GM12878 (cell line): ENCODE results near the gene CDH4. TPM values are rescaled to one million over a fixed set of nuclear protein-coding genes. Genes with fewer than 3 reads are reported as not detected.

ENCODE experiments used
- ATAC-seq: fragments of 200-7000 bp; cut with Tn5 transposase; 3 replicates; pipeline ENCODE4 v1.9.1; 2020; ENCODE audit warnings: mild to moderate bottlenecking, moderate library complexity
- BruUV-seq: library from RNA; stranded (reverse); fragments of 400-500 nt; replicated peaks from 2 replicates; lab custom pipeline; 2021; lab: Mats Ljungman, UMichigan
- CTCF ChIA-PET: fragments of 300-600 bp; sonication (Branson Sonifier 250); formaldehyde crosslinking; extraction: SDS; loops from one replicate; lab custom pipeline; 2021; ENCODE audit warnings: inconsistent platforms; lab: Yijun Ruan, JAX
- POLR2A ChIA-PET: fragments of 350-600 bp; formaldehyde crosslinking; extraction: SDS; loops from one replicate; lab custom pipeline; 2021; ENCODE audit warnings: inconsistent platforms; lab: Charles Lee
- RAD21 ChIA-PET: fragments of 300-600 bp; sonication (Branson Sonifier 250); formaldehyde crosslinking; loops from one replicate; lab custom pipeline; 2023; ENCODE audit warnings: antibody characterized with exemption; ENCODE audit not compliant: unreplicated experiment; lab: Charles Lee
- SMC1A ChIA-PET: fragments of 300-600 bp; sonication (Branson Sonifier 250); formaldehyde crosslinking; loops from one replicate; lab custom pipeline; 2023; ENCODE audit not compliant: unreplicated experiment, uncharacterized antibody; lab: Charles Lee
- DNase-seq: peaks from one replicate; pipeline ENCODE4 v3.0.0-alpha.2; 2011; ENCODE audit warnings: low read depth, low spot score
- FAIRE-seq: peaks from 3 replicates; lab custom pipeline; 2011; peaks lifted over from hg19 to GRCh38; lab: Jason Lieb, UNC
- H2AFZ ChIP-seq: 2 replicates; pipeline ENCODE4 v1.6.0; 2011; ENCODE audit warnings: low read depth, low read length, control low read depth; ENCODE audit not compliant: control insufficient read depth
- H3K27ac ChIP-seq: 2 replicates; pipeline ENCODE4 v1.5.1; 2011; ENCODE audit warnings: control low read depth; ENCODE audit not compliant: control insufficient read depth, insufficient read depth
- H3K27me3 ChIP-seq, 2 experiments: replicated peaks in 1 of 2; 2 replicates each; pipeline versions ENCODE4 v1.6.0 to v1.6.1; 2011; ENCODE audit warnings: low read length in 1 of 2; ENCODE audit not compliant: control insufficient read depth in 2 of 2, insufficient read depth in 2 of 2
- H3K36me3 ChIP-seq, 2 experiments: 2 replicates each; pipeline ENCODE4 v1.5.1; 2011; ENCODE audit warnings: low read length in 1 of 2; ENCODE audit not compliant: control insufficient read depth in 2 of 2, insufficient read depth in 2 of 2
- H3K4me1 ChIP-seq: 2 replicates; pipeline ENCODE4 v1.6.1; 2011; ENCODE audit warnings: mild to moderate bottlenecking, low read length, moderate library complexity, mixed read lengths; ENCODE audit not compliant: control insufficient read depth, insufficient read depth
- H3K4me2 ChIP-seq: 2 replicates; pipeline ENCODE4 v1.6.0; 2011; ENCODE audit warnings: control low read depth; ENCODE audit not compliant: control insufficient read depth, insufficient read depth
- H3K4me3 ChIP-seq: fragments of 200-600 bp; sonication (generic); 2 replicates; pipeline ENCODE4 v1.5.1; 2016
- H3K79me2 ChIP-seq: 2 replicates; pipeline ENCODE4 v1.6.0; 2011; ENCODE audit warnings: low read length; ENCODE audit not compliant: control insufficient read depth, insufficient read depth
- H3K9ac ChIP-seq: 2 replicates; pipeline ENCODE4 v1.8.0; 2011; ENCODE audit warnings: low read length, control low read depth, mixed read lengths; ENCODE audit not compliant: control insufficient read depth, insufficient read depth
- H3K9me3 ChIP-seq: replicated peaks from 3 replicates; pipeline ENCODE4 v1.5.1; 2011; ENCODE audit warnings: mild to moderate bottlenecking, low read length; ENCODE audit not compliant: control insufficient read depth, insufficient read depth
- H4K20me1 ChIP-seq: 2 replicates; pipeline ENCODE4 v1.6.0; 2011; ENCODE audit not compliant: control insufficient read depth, insufficient read depth
- DPF2 ChIP-seq: fragments of 450-650 bp; IDR thresholded peaks from 2 replicates; pipeline ENCODE4 v1.6.1; 2017; ENCODE audit warnings: mild to moderate bottlenecking
- ETV6 ChIP-seq, 2 experiments: fragments of 450-650 bp in 1 of 2; IDR thresholded peaks in 1 of 2; conservative IDR thresholded peaks in 1 of 2; 2 replicates each; pipeline ENCODE4 v1.6.1; 2014; ENCODE audit warnings: antibody characterized with exemption in 1 of 2, borderline replicate concordance in 1 of 2, low read depth in 1 of 2, mild to moderate bottlenecking in 1 of 2, moderate library complexity in 1 of 2
- MYC ChIP-seq: IDR thresholded peaks from 2 replicates; pipeline ENCODE4 v1.6.1; 2011; ENCODE audit warnings: mild to moderate bottlenecking, low read length, moderate library complexity, inconsistent platforms; ENCODE audit not compliant: insufficient read depth, insufficient replicate concordance, insufficient read length, severe bottlenecking
- RAD21 ChIP-seq: IDR thresholded peaks from 2 replicates; pipeline ENCODE4 v1.6.1; 2011; ENCODE audit warnings: mild to moderate bottlenecking, low read depth, low read length, moderate library complexity; ENCODE audit not compliant: insufficient read depth
- SRF ChIP-seq, 2 experiments: IDR thresholded peaks; 2 replicates each; pipeline ENCODE4 v1.6.1; 2011; ENCODE audit warnings: low read depth in 2 of 2, low read length in 2 of 2, mild to moderate bottlenecking in 1 of 2, moderate library complexity in 1 of 2
- WGBS: methylation state at CpG from one replicate; pipeline ENCODE4 v1.1.6; 2016; ENCODE audit warnings: low lambda C conversion rate; ENCODE audit not compliant: insufficient replicate concordance, insufficient coverage; ENCODE audit errors: missing lambda C conversion rate; 5-methylcytosine and 5-hydroxymethylcytosine counted together
- in situ Hi-C: fragments of 300-500 bp; cut with MboI; formaldehyde crosslinking; loops from 9 replicates; pipeline ENCODE4 v1.14.3; 2018; ENCODE audit warnings: mixed read lengths
- intact Hi-C: fragments of 100-400 bp; cut with micrococcal nuclease; formaldehyde crosslinking; loops from one replicate; pipeline ENCODE4 v1.14.2; 2022; ENCODE audit not compliant: unreplicated experiment
- polyA plus RNA-seq, 11 experiments: library from polyadenylated mRNA; depleted of rRNA in 4 of 11; unstranded in 6 of 11; stranded (reverse) in 5 of 11; fragments of >200 nt; fragmentation: Nextera tagmentation in 4 of 11; fragmentation: Illumina TruSeq in 1 of 11; extraction: Ambion mirVana in 4 of 11; extraction: Trizol in 1 of 11; gene quantifications; 1 replicate in 1 of 11; 2 replicates in 10 of 11; pipeline versions ENCODE4 v1.2.1 to v1.2.3, GENCODE V29; 2011 to 2016; ENCODE audit warnings: inconsistent platforms in 2 of 11, missing spikeins in 2 of 11, low read depth in 1 of 11
- total RNA-seq, 4 experiments: library from RNA; depleted of rRNA in 3 of 4; stranded (reverse); fragments of >200 nt in 3 of 4; fragmentation: Illumina TruSeq in 1 of 4; extraction: Trizol in 1 of 4; gene quantifications; 2 replicates each; pipeline versions ENCODE4 v1.2.1 to v1.2.3, GENCODE V29; 2013 to 2021
- TF ChIP-seq, protein P1 (sequence below): fragments of 450-650 bp; formaldehyde crosslinking; IDR thresholded peaks from 2 replicates; pipeline ENCODE4 v1.4.0; 2020; ENCODE audit warnings: mild to moderate bottlenecking, moderate library complexity

Gene CDH4
- total and polyA plus RNA-seq, 10 of the 15 experiments (the other 5 are each of a cell fraction or from before 2014, with no cell fraction given) = not detected

DNA sequence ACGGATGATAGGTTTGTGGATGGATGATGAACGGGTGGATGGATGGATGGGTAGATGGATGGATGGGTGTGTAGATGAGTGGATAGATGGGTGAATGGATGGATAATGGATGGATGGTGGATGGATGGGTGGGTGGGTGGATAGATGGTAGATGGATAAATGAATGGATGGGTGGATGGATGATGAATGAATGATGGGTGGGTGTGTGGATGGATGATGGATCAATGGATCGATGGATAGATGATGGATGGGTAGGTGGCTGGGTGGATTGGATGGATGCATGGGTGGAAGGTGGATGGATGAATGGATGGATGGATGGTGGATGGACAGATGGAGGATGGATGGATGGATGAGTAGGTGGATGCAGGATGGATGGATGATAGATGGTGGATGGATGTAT is 419.5 kb downstream of the CDH4 start (continued):
- TF ChIP-seq MYC = no peak
- no peak for TF ChIP-seq SRF (IDR thresholded peaks at IDR 0.05; ENCODE audit: low read depth in 2 of 2, low read length in 2 of 2)

DNA sequence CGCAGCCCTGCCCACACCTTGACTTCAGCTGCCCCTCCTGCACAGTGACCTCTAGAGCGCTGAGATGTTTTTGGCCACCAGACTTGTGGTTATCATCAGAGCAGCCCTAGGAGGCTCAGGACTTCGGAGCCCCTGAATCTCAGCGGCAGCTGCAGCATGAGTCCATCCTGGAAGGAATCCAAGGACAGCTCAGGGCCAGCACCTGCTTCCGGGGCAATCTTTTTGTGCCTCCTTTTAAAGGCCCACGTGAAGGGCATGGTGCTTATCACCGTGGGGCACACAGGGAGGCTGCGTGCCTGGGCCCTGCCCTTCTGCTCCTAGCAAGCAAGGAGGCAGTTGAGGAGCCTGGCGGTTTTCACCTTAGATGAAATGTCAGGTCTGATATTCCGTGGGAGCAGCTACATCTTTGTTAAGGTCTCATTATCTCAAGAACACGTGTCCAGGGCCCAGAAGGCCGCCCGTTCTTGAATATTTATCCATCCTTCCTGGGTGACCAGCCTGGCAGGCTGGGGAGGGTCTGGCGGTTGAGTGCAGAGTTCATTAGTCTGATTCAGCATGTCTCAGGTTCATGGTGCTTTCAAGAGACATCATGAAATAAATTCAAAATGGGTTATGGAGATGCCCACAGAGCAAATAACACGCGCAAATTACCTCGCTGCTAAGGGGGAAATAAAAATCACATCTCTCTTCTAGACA is 421.2 kb downstream of the CDH4 start:
- CTCF ChIA-PET = no interaction called here
- no peaks in the 10 kb centered on the region for H3K79me2 ChIP-seq
- no peaks in the 10 kb centered on the region for H4K20me1 ChIP-seq
- RAD21 ChIA-PET = no interaction called here
- FAIRE-seq = no peak
- no peaks in the 10 kb centered on the region for H3K27me3 ChIP-seq
- H3K4me2 ChIP-seq = no peak overlapping the region
- no TSS peak for BruUV-seq
- H3K4me1 ChIP-seq = no peaks in the 10 kb centered on the region
- no peak for TF ChIP-seq DPF2
- TF ChIP-seq ETV6 (conservative IDR thresholded peaks at IDR 0.05 in 1 of 2, IDR thresholded peaks at IDR 0.05 in 1 of 2; ENCODE audit: borderline replicate concordance in 1 of 2, low read depth in 1 of 2) = no peak
- TF ChIP-seq, protein P1, sequence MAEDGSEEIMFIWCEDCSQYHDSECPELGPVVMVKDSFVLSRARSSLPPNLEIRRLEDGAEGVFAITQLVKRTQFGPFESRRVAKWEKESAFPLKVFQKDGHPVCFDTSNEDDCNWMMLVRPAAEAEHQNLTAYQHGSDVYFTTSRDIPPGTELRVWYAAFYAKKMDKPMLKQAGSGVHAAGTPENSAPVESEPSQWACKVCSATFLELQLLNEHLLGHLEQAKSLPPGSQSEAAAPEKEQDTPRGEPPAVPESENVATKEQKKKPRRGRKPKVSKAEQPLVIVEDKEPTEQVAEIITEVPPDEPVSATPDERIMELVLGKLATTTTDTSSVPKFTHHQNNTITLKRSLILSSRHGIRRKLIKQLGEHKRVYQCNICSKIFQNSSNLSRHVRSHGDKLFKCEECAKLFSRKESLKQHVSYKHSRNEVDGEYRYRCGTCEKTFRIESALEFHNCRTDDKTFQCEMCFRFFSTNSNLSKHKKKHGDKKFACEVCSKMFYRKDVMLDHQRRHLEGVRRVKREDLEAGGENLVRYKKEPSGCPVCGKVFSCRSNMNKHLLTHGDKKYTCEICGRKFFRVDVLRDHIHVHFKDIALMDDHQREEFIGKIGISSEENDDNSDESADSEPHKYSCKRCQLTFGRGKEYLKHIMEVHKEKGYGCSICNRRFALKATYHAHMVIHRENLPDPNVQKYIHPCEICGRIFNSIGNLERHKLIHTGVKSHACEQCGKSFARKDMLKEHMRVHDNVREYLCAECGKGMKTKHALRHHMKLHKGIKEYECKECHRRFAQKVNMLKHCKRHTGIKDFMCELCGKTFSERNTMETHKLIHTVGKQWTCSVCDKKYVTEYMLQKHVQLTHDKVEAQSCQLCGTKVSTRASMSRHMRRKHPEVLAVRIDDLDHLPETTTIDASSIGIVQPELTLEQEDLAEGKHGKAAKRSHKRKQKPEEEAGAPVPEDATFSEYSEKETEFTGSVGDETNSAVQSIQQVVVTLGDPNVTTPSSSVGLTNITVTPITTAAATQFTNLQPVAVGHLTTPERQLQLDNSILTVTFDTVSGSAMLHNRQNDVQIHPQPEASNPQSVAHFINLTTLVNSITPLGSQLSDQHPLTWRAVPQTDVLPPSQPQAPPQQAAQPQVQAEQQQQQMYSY (CRISPR knock-in tag) = no peak
- TF ChIP-seq RAD21 = no peak
- TF ChIP-seq, all 136 proteins: peak for 0
- 39% methylated on average over 17 of the region's 17 CpGs for WGBS
- no peak overlapping the region for H3K9ac ChIP-seq
- H2AFZ ChIP-seq = no peak overlapping the region
- intact Hi-C loops (no loop called here), in situ Hi-C loops (no loop called here)
- H3K27ac ChIP-seq = no peak overlapping the region
- ATAC-seq (no peak), DNase-seq (no peak)
- ChIA-PET SMC1A (no interaction called here), POLR2A (no interaction called here)
- H3K36me3 ChIP-seq = no peaks in the 10 kb centered on the region
- H3K4me3 ChIP-seq = no peak overlapping the region
- H3K9me3 ChIP-seq = no peaks in the 10 kb centered on the region
